ENCODE data around the gene CYP27A1. TPM values are rescaled to one million over a fixed set of nuclear protein-coding genes. Genes with fewer than 3 reads are reported as not detected.

The CYP27A1 gene
- total and polyA plus RNA-seq, 9 of the 15 experiments (the other 6 are each of a cell fraction or from before 2014, with no cell fraction given) = 0.20 TPM; not detected in 8

- Histone ChIP-seq H4K20me1 (replicated peaks; ENCODE audit: control insufficient read depth, insufficient read depth, low read length) (no peaks in the 10 kb centered on the region), H3K9ac (ENCODE audit: insufficient read depth in 1 of 2, low read depth in 2 of 2, low read length in 2 of 2) (no peak overlapping the region), H3K27me3 (ENCODE audit: control insufficient read depth in 2 of 2, insufficient read depth in 2 of 2, low read length in 2 of 2) (peaks cover under 1 to 3% of the 10 kb centered on the region in 2 experiments; a peak in 3 of 5 replicates), H3K36me3 (ENCODE audit: control insufficient read depth, insufficient read depth, low read length) (no peaks in the 10 kb centered on the region), H3K4me1 (replicated peaks in 1 of 2; ENCODE audit: control insufficient read depth in 2 of 2, insufficient read depth in 2 of 2, low read length in 2 of 2) (no peaks in the 10 kb centered on the region; a peak in 2 of 5 replicates), H3K4me2 (ENCODE audit: insufficient read depth, low read length) (peak overlapping the region; percentile 7; the same call in 1 of the 2 replicates), H3K9me1 (ENCODE audit: control insufficient read depth, insufficient read depth, low read length) (no peaks in the 10 kb centered on the region), H3K27ac (ENCODE audit: extremely low read depth, low read depth, low read length) (no peak overlapping the region), H3K79me2 (ENCODE audit: control insufficient read depth, insufficient read depth, low read length) (no peaks in the 10 kb centered on the region), H2AFZ (ENCODE audit: low read depth, low read length) (peak overlapping the region; percentile 33; the same call in 1 of the 2 replicates), H3K9me3 (replicated peaks; ENCODE audit: control insufficient read depth, insufficient read depth, low read depth, low read length) (0 out of 2 replicates have a peak, but pooled peaks cover 2% of the 10 kb centered on the region), H3K4me3 (no peak overlapping the region)
- ChIA-PET POLR2A (no interaction called here), CTCF (ENCODE audit: low intra/inter-chr PET ratio) (no interaction called here)
- intact Hi-C loops (cut with micrococcal nuclease) (no loop called here), in situ Hi-C loops (cut with MboI) (no loop called here)
- WGBS (ENCODE audit: insufficient coverage, low coverage, missing lambda C conversion rate) = 16% methylated on average over 8 of the region's 10 CpGs
- ATAC-seq (peak; percentile 74), FAIRE-seq (no peak), DNase-seq (ENCODE audit: extremely low read depth in 1 of 4, low spot score in 3 of 4) (no peak)
- no TSS peak for BruUV-seq (replicated peaks)
- TF ChIP-seq ATF7 (IDR thresholded peaks at IDR 0.05) (peak; percentile 63), TBL1XR1 (IDR thresholded peaks at IDR 0.05; ENCODE audit: low read length in 2 of 2) (no peak), JUND (IDR thresholded peaks at IDR 0.05; ENCODE audit: borderline replicate concordance, low read depth, low read length) (peak; percentile 44; the same call in 1 of the 2 replicates), JUND (tag; IDR thresholded peaks at IDR 0.05; ENCODE audit: borderline replicate concordance, low read depth, low read length) (no peak), CEBPG (CRISPR knock-in tag; IDR thresholded peaks at IDR 0.05) (peak; percentile 91), CEBPG (tag; conservative IDR thresholded peaks at IDR 0.05 in 1 of 2, IDR thresholded peaks at IDR 0.05 in 1 of 2) (peak; percentile 98 to 99), SMARCE1 (IDR thresholded peaks at IDR 0.05) (no peak), ATF3 (IDR thresholded peaks at IDR 0.05) (peak; percentile 64; the same call in 1 of the 2 replicates), ATF3 (CRISPR knock-in tag; conservative IDR thresholded peaks at IDR 0.05) (no peak), ZBTB33 (CRISPR knock-in tag; IDR thresholded peaks at IDR 0.05) (no peak), ATF4 (CRISPR knock-in tag; IDR thresholded peaks at IDR 0.05) (peak; percentile 56; the same call in 1 of the 2 replicates), RAD51 (IDR thresholded peaks at IDR 0.05; ENCODE audit: borderline replicate concordance, low read depth) (no peak), ZNF398 (CRISPR knock-in tag; IDR thresholded peaks at IDR 0.05) (no peak), RFX1 (IDR thresholded peaks at IDR 0.05) (no peak), MYC (IDR thresholded peaks at IDR 0.05; ENCODE audit: low read depth, low read length) (0 out of 2 replicates have a peak, but pooled peaks have one; percentile 12), MYC (CRISPR knock-in tag; IDR thresholded peaks at IDR 0.05; ENCODE audit: borderline replicate concordance, low read depth) (no peak)
Measured at GRCh38 chr2:218806346-218806978, 24.5 kb downstream of the CYP27A1 start.

All from K562 (cell line).